ENCODE measurements around the gene DOK3. TPM values are rescaled to one million over a fixed set of nuclear protein-coding genes. Genes with fewer than 3 reads are reported as not detected.

Gene DOK3
- total RNA-seq, 1 experiment from 2014 or later, result 16.4 TPM

GRCh38 chr5:177466861-177467260 lies 42.8 kb downstream of the DOK3 start:
- no peak overlapping the region for H4K8ac ChIP-seq (replicated peaks; ENCODE audit: insufficient read length, low read depth, low read length)
- peaks cover 13% of the 10 kb centered on the region; the same call in 1 of the 2 replicates for H3K4me1 ChIP-seq (ENCODE audit: insufficient read depth, low read length)
- H2BK12ac ChIP-seq (ENCODE audit: insufficient read length, low read depth, low read length), result no peak overlapping the region
- no peaks in the 10 kb centered on the region for H4K20me1 ChIP-seq (ENCODE audit: control insufficient read depth, insufficient read depth, insufficient read length)
- H3K23me2 ChIP-seq (ENCODE audit: insufficient read length, low read depth, low read length, poor library complexity, severe bottlenecking), result no peaks in the 10 kb centered on the region
- H3K9me3 ChIP-seq (ENCODE audit: control insufficient read depth, low read depth, low read length), result no peaks in the 10 kb centered on the region
- no peak overlapping the region for H3K9ac ChIP-seq (ENCODE audit: extremely low read depth, insufficient read length, low read length)
- peaks cover 65 to 91% (median 89%) of the 10 kb centered on the region in 3 experiments for H3K36me3 Mint-ChIP-seq (ENCODE audit: insufficient read depth in 1 of 3, low read depth in 3 of 3)
- no peak overlapping the region for H3K4ac ChIP-seq (ENCODE audit: low read depth, low read length)
- H3T11ph ChIP-seq (ENCODE audit: low read length), result no peak overlapping the region
- H3K79me1 ChIP-seq (ENCODE audit: insufficient read depth, low read depth, low read length, poor library complexity, severe bottlenecking), result peaks cover 10% of the 10 kb centered on the region
- H3K9me3 Mint-ChIP-seq, result peaks cover 2 to 11% of the 10 kb centered on the region in 2 experiments; a peak in 1 of 5 replicates
- H3K27me3 Mint-ChIP-seq (ENCODE audit: low read depth), result no peaks in the 10 kb centered on the region
- H3K27ac ChIP-seq (ENCODE audit: insufficient read length, low read depth, low read length), result no peak overlapping the region
- DNase-seq, result no peak
- H3K56ac ChIP-seq (ENCODE audit: insufficient read length, low read depth, low read length), result no peak overlapping the region
- no peak overlapping the region for H2BK15ac ChIP-seq (ENCODE audit: low read depth, low read length)
- WGBS (ENCODE audit: extremely low coverage, insufficient read length, low lambda C conversion rate), result no CpG with 5 or more reads among the region's 25 CpGs
- H2BK120ac ChIP-seq (ENCODE audit: low read depth, low read length, poor library complexity, severe bottlenecking), result no peak overlapping the region
- no peak overlapping the region for H3K14ac ChIP-seq (ENCODE audit: insufficient read depth, low read length)
- H2AK5ac ChIP-seq (ENCODE audit: insufficient read length, low read length), result no peak overlapping the region
- no peak overlapping the region for H3K23ac ChIP-seq (ENCODE audit: insufficient read length, low read depth, low read length)
- H2BK5ac ChIP-seq (ENCODE audit: insufficient read length, low read length), result no peak overlapping the region
- H3K18ac ChIP-seq (ENCODE audit: insufficient read length, low read depth, low read length), result no peak overlapping the region
- no peaks in the 10 kb centered on the region for H3K27me3 ChIP-seq (ENCODE audit: insufficient read depth, low read length)
- no peak overlapping the region for H4K5ac ChIP-seq (ENCODE audit: insufficient read length, low read depth, low read length)
- no peak overlapping the region for H2BK20ac ChIP-seq (ENCODE audit: low read depth, low read length, poor library complexity, severe bottlenecking)
- H3K4me1 Mint-ChIP-seq, result peaks cover 14 to 35% of the 10 kb centered on the region in 2 experiments
- H3K79me2 ChIP-seq (ENCODE audit: insufficient read depth, low read length), result peaks cover 18% of the 10 kb centered on the region; the same call in 1 of the 2 replicates
- H3K4me3 Mint-ChIP-seq, result no peak overlapping the region
- no peak overlapping the region for H3K4me2 ChIP-seq (ENCODE audit: insufficient read depth, insufficient read length, low read length)
- no peak for TF ChIP-seq CTCF (conservative IDR thresholded peaks at IDR 0.05)
- H2AFZ ChIP-seq (ENCODE audit: low read length), result no peak overlapping the region
- H4K91ac ChIP-seq (ENCODE audit: insufficient read length, low read depth, low read length), result no peak overlapping the region
- no peak overlapping the region for H3K27ac Mint-ChIP-seq
